Myocyte (in vitro differentiated cells): Measurements from ENCODE around the gene KIF12. TPM values are rescaled to one million over a fixed set of nuclear protein-coding genes. Genes with fewer than 3 reads are reported as not detected.
"Not testable (repeated sequence)": the region's sequence is repeated elsewhere in the genome, so short reads cannot be mapped to it uniquely, and the experiment has no call there.

Experiments
- DNase-seq: peaks from one replicate; pipeline ENCODE4 v3.0.0-alpha.2; 2012; ENCODE audit warnings: low read depth
- total RNA-seq: library from RNA; depleted of rRNA; stranded (reverse); fragments of >200 nt; gene quantifications from 2 replicates; pipeline ENCODE4 v1.2.3, GENCODE V29; 2014

KIF12 gene
- total RNA-seq, 1 donor from 2014 or later: not detected

GRCh38 chr9:114085387-114085789 is 13.7 kb downstream of the KIF12 start:
- DNase-seq: no peak

GRCh38 chr9:114084282-114085073 is 14.6 kb downstream of the KIF12 start:
- no peak for DNase-seq

DNA sequence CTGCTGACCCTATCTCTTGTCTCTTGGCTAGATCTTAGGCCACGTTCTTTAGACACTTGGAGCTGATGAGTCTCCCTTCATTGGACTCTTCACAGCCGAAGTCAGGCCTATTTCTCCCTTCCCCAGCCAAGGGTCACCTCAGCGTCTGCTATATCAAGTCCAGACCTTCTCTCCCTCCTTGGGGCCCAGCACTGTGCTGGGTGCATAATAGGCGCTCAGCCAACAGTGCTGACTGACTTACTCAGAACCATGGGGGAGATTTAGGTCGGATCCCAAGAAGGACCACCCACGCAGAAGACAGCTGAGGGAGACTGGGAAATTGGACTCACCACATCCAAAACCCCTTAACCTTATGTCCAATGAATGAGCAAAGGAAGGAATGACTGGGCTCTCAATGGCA is 15.4 kb downstream of the KIF12 start:
- no peak for DNase-seq

DNA sequence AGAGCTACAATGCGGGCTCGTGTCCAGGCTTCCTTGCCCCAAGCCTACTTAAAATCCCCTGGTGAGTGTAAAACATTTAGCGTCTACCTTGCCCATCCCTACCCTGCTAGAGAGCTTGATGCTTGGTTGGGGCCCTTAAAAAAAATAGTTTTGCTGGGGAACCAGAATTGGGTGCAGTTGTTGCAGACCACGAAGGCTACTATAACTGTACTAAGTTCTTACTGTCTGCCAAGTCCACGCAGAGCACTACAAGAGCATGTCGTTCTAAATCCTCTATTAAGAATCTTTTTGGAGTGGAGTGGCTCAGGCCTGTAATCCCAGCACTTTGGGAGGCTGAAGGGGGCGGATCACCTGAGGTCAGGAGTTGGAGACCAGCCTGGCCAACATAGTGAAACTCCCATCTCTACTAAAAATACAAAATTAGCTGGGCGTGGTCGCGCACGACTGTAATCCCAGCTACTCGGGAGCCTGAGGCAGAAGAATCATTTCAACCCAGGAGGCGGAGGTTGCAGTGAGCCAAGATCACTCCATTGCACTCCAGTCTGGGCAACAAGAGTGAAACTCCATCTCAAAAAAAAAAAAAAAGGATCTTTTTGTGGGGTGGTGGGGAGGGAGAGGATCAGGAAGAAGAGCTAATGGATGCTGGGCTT is 16.2 kb downstream of the KIF12 start:
- not testable (repeated sequence) for DNase-seq

- DNase-seq: peak; percentile 93
Measured at GRCh38 chr9:114082017-114082762, 16.9 kb downstream of the KIF12 start.

- DNase-seq: no peak
Measured at GRCh38 chr9:114081441-114082016, 17.6 kb downstream of the KIF12 start.

DNA sequence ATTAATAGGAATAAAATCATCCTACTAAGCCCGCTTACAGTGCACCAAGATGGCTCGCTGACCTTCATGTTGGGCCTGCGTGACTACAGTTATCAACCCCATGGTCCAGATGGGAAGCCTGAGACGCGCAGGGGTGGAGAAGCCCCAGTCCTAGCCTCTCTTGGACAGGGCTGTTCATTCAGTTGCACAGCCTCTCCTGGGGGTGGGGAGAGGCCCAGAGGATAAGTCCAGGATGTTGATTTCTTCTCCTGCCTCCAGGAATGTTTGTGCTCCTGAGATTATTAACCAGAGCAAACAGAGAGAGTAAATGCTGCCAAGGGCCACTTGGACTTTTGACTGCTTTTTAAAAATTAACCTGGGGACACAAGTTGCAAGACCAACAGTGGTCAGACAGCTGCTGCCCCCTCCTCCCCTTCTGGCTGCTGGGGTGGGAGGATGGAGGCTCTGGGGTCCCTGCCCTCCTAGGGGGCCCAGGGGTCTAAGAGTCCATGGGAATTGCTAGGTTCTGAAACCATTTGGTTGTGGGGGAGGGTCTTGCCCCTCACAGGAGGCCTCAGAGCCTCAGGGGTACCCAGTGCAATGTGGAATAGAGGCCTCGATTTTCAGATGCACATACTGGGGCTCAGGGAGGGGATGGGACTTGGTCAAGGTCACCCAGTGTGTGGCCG is 18.2 kb downstream of the KIF12 start:
- DNase-seq: no peak

GRCh38 chr9:114080195-114080772 is 18.8 kb downstream of the KIF12 start:
- DNase-seq: no peak

GRCh38 chr9:114078781-114079156 is 20.3 kb downstream of the KIF12 start:
- no peak for DNase-seq

GRCh38 chr9:114078021-114078780 is 20.9 kb downstream of the KIF12 start, which contains the start of gene AMBP:
AMBP (minus strand) TSS chr9:114078300; CDS start chr9:114078209, 91 bp downstream.
- no peak for DNase-seq

DNA sequence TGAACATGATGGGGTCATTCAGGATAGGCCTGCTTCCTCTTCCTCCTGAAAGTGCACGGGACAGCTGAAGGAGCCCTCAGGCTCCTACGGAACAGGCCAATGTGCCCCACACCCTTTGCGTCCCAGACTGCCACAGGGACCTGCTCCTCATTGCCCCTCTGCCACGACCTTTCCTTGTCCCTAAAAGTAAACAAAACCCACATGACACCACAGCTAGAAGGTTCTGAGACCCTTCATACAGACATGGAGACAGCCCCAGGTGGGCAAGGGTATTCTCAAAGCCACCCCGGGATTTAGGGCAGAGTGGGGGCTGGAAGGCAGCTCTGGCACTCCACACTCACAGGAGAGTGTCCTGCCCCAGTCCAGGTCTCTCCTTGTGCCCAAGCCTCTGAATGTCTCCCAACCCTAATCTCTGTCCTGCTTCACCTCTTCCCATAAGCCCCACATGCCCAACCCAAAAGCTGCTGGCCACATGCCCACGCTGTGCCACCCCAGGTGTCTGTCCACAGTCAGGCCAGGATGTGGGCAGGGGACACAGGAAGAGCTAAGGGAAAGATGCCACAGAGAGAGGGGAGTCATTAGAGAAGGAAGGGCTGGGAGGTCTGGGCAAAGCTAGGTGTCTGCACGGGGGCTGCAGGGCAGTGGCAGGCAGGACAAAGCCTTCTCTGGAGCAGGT is 21.8 kb downstream of the KIF12 start:
- no peak for DNase-seq

DNA sequence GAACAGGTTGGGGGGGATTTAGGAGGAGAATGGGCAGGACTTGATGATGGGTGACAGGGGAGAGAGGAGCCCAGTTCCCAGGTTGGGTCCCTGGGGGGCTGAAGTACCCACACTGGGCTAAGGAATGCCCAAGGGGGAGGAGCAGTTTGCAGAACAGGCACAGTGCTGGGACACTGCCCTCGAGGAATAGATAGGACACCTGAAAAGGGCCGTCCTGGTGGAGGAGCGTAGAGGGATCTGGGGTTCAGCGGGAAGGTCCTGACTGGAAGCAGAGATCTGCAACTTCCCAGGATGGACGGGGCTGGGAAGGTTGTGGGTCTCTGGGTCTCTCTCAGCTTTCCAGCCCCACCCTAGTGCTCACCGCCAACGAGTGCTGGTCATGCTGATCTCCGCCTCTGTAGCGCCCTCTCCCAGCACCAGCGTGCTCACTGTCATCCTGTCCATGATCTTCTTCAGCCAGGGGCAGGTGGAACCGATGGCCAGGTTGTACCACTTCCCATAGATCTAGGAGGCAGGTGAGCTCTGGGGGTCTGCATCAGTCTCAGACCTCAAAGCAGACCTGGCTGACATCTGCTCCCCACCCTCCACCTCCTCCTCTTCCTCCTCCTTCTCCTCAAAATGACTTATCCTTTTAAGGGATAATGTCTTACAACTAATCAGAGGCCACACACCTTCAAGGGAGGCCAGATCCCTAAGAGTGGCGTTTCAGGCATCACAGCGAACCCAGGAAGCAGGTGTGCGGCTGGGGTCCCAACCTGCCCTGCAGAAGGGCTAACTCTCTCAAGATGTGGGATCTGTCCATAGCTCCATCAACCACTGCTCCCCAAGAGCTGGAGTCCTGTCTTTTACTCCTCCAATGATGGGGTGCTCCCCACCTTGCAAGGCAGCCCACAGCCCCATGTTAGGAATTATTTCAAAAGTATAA is 22.6 kb downstream of the KIF12 start:
- no peak for DNase-seq

DNA sequence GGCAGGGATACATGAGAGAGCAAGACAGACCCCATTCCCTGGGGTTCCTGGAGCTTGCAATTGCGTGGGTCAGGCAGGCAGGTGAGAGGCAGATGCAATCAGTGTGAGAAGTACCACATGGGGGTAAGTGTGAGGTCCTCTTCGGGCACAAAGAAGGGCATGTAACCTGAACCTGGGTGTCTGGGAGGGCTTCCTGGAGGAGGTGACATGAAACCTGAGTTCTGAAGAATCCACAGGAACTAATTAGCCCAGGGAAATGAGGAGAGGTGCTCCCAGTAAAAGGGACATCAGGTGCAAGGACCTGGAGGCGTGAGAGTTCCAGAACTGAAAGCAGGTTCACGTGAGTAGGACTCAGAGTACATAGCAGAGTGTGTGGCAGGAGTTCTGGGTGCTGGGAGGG is 23.5 kb downstream of the KIF12 start:
- DNase-seq: no peak

- no peak for DNase-seq
Measured at GRCh38 chr9:114072184-114073140, 26.6 kb downstream of the KIF12 start.

- DNase-seq: no peak
Measured at GRCh38 chr9:114071197-114071795, 27.8 kb downstream of the KIF12 start.

GRCh38 chr9:114070188-114071103 is 28.6 kb downstream of the KIF12 start:
- no peak for DNase-seq
